DOHH2 (cell line): ENCODE data around the gene FAM149A.

Source experiments
- H3F3A ChIP-seq: fragments of 200-600 bp; sonication (generic), shearing (Covaris generic); 2 replicates; pipeline ENCODE4 v1.6.0; 2016; ENCODE audit warnings: antibody characterized with exemption, mild to moderate bottlenecking; ENCODE audit not compliant: control insufficient read depth, insufficient read depth
- H3K27ac ChIP-seq: fragments of 200-600 bp; sonication (generic); 2 replicates; pipeline ENCODE4 v1.5.1; 2014; ENCODE audit warnings: low read depth, mild to moderate bottlenecking, low read length, moderate library complexity
- H3K27me3 ChIP-seq: fragments of 200-600 bp; sonication (generic); 2 replicates; pipeline ENCODE4 v1.6.1; 2014; ENCODE audit warnings: mild to moderate bottlenecking, low read length, mixed read lengths; ENCODE audit not compliant: control insufficient read depth
- H3K36me3 ChIP-seq: fragments of 200-600 bp; sonication (generic); 2 replicates; pipeline ENCODE4 v1.6.1; 2014; ENCODE audit warnings: mild to moderate bottlenecking, low read length, moderate library complexity, mixed read lengths; ENCODE audit not compliant: control insufficient read depth
- H3K4me1 ChIP-seq: fragments of 200-600 bp; sonication (generic); 2 replicates; pipeline ENCODE4 v1.6.1; 2014; ENCODE audit warnings: mild to moderate bottlenecking, low read length, mixed read lengths; ENCODE audit not compliant: control insufficient read depth
- H3K4me2 ChIP-seq: fragments of 200-600 bp; sonication (generic); 2 replicates; pipeline ENCODE4 v1.6.0; 2014; ENCODE audit warnings: mild to moderate bottlenecking, low read length, moderate library complexity
- H3K4me3 ChIP-seq: fragments of 200-600 bp; sonication (generic); 2 replicates; pipeline ENCODE4 v1.5.1; 2014; ENCODE audit warnings: mild to moderate bottlenecking, low read length, mixed read lengths
- H3K79me2 ChIP-seq: fragments of 200-600 bp; sonication (generic); 2 replicates; pipeline ENCODE4 v1.6.1; 2014; ENCODE audit warnings: mild to moderate bottlenecking, low read length, mixed read lengths; ENCODE audit not compliant: control insufficient read depth
- H3K9me2 ChIP-seq: fragments of 200-600 bp; sonication (generic); replicated peaks from 2 replicates; pipeline ENCODE4 v1.6.1; 2014; ENCODE audit warnings: mild to moderate bottlenecking, low read length, mixed read lengths; ENCODE audit not compliant: control insufficient read depth
- H3K9me3 ChIP-seq: fragments of 200-600 bp; sonication (generic); 2 replicates; pipeline ENCODE4 v1.6.1; 2014; ENCODE audit warnings: antibody characterized with exemption, low read length, mixed read lengths; ENCODE audit not compliant: control insufficient read depth, insufficient read depth
- H4K20me1 ChIP-seq: fragments of 200-600 bp; sonication (generic); 2 replicates; pipeline ENCODE4 v1.6.0; 2014; ENCODE audit warnings: low read depth, mild to moderate bottlenecking, antibody characterized with exemption, low read length, moderate library complexity; ENCODE audit not compliant: control insufficient read depth, insufficient read depth
- CTCF ChIP-seq: fragments of 200-600 bp; sonication (generic); IDR thresholded peaks from one replicate; pipeline ENCODE4 v1.5.1; 2014; ENCODE audit warnings: antibody characterized with exemption, mild to moderate bottlenecking, low read depth, low read length; ENCODE audit not compliant: poor library complexity, severe bottlenecking
- EZH2phosphoT487 ChIP-seq: fragments of 200-600 bp; sonication (generic); IDR thresholded peaks from 2 replicates; pipeline ENCODE4 v1.6.1; 2017; ENCODE audit warnings: borderline replicate concordance, mild to moderate bottlenecking, antibody characterized with exemption, low read length, moderate library complexity, mixed read lengths

The FAM149A gene

GRCh38 chr4:186121057-186121456, 16.6 kb downstream of the FAM149A start:
- no peaks in the 10 kb centered on the region for H3K9me2 ChIP-seq
- no peaks in the 10 kb centered on the region for H3K4me1 ChIP-seq
- no peak overlapping the region for H3K27ac ChIP-seq
- H3K9me3 ChIP-seq: no peaks in the 10 kb centered on the region
- no peak overlapping the region for H3K4me3 ChIP-seq
- no peak for TF ChIP-seq EZH2phosphoT487
- TF ChIP-seq CTCF: no peak
- no peaks in the 10 kb centered on the region for H3K27me3 ChIP-seq
- H3K4me2 ChIP-seq: no peak overlapping the region
- no peaks in the 10 kb centered on the region for H4K20me1 ChIP-seq
- no peaks in the 10 kb centered on the region for H3F3A ChIP-seq
- H3K36me3 ChIP-seq: no peaks in the 10 kb centered on the region
- H3K79me2 ChIP-seq: no peaks in the 10 kb centered on the region

- no peaks in the 10 kb centered on the region for H3K36me3 ChIP-seq
- TF ChIP-seq EZH2phosphoT487 (no peak), CTCF (no peak)
- no peaks in the 10 kb centered on the region for H3K9me2 ChIP-seq
- no peaks in the 10 kb centered on the region for H3K9me3 ChIP-seq
- peaks cover 6% of the 10 kb centered on the region; the same call in 1 of the 2 replicates for H3K27me3 ChIP-seq
- no peaks in the 10 kb centered on the region for H3F3A ChIP-seq
- H3K4me1 ChIP-seq: no peaks in the 10 kb centered on the region
- H4K20me1 ChIP-seq: no peaks in the 10 kb centered on the region
- no peaks in the 10 kb centered on the region for H3K79me2 ChIP-seq
- no peak overlapping the region for H3K4me3 ChIP-seq
- no peak overlapping the region for H3K4me2 ChIP-seq
- H3K27ac ChIP-seq: no peak overlapping the region
Measured at GRCh38 chr4:186128842-186129241, 24.3 kb downstream of the FAM149A start.

GRCh38 chr4:186131935-186132334, 27.4 kb downstream of the FAM149A start:
- H3K27me3 ChIP-seq: peaks cover 6% of the 10 kb centered on the region; the same call in 1 of the 2 replicates
- H3K4me3 ChIP-seq: no peak overlapping the region
- no peaks in the 10 kb centered on the region for H3K79me2 ChIP-seq
- peaks cover 7% of the 10 kb centered on the region for H3K4me1 ChIP-seq
- no peaks in the 10 kb centered on the region for H3K9me2 ChIP-seq
- no peaks in the 10 kb centered on the region for H3F3A ChIP-seq
- H3K27ac ChIP-seq: no peak overlapping the region
- H3K36me3 ChIP-seq: no peaks in the 10 kb centered on the region
- no peaks in the 10 kb centered on the region for H4K20me1 ChIP-seq
- TF ChIP-seq CTCF (no peak), EZH2phosphoT487 (no peak)
- no peaks in the 10 kb centered on the region for H3K9me3 ChIP-seq
- H3K4me2 ChIP-seq: no peak overlapping the region

- Histone ChIP-seq H3K36me3 (no peaks in the 10 kb centered on the region), H4K20me1 (no peaks in the 10 kb centered on the region), H3K9me3 (no peaks in the 10 kb centered on the region), H3K4me2 (no peak overlapping the region), H3K79me2 (no peaks in the 10 kb centered on the region), H3F3A (no peaks in the 10 kb centered on the region), H3K4me3 (no peak overlapping the region), H3K4me1 (peaks cover 7% of the 10 kb centered on the region), H3K27me3 (peaks cover 6% of the 10 kb centered on the region; the same call in 1 of the 2 replicates), H3K27ac (no peak overlapping the region), H3K9me2 (no peaks in the 10 kb centered on the region)
- TF ChIP-seq CTCF (peak; percentile 49), EZH2phosphoT487 (no peak)
Measured at GRCh38 chr4:186132577-186133242, 28.2 kb downstream of the FAM149A start.
